ENCODE results near the gene N4BP2.

N4BP2 gene

DNA sequence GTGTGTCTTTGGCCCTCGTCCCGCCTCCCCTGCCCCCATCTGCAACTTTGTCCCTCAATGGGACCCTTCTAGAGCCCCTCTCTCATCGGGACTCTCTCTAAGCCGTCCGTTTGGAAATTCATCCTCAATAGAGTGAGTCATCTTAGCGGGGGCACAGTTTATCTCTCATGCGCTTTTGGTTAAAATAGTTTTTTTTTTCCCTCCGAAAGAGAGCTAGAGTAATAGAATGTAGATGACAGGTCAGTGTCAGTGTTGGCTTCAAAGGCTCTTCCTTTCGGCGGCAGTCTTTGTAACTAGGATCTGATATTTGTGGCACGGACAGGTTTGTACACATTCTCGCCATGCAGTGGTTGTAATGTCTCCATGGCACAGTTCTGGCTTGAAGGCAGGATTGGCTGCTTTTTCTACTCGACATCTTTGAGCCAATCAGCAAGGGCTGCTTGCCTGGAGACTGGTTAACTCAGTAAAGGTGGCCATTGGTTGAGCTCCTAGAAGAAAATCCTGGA is 989 bp downstream of the N4BP2 start:
- peak overlapping the region; percentile 73 for H3K4me3 ChIP-seq (ENCODE audit: low read depth, low read length)
- DNase-seq (ENCODE audit: low read depth), result peak; percentile 98
- TF ChIP-seq, protein P1, sequence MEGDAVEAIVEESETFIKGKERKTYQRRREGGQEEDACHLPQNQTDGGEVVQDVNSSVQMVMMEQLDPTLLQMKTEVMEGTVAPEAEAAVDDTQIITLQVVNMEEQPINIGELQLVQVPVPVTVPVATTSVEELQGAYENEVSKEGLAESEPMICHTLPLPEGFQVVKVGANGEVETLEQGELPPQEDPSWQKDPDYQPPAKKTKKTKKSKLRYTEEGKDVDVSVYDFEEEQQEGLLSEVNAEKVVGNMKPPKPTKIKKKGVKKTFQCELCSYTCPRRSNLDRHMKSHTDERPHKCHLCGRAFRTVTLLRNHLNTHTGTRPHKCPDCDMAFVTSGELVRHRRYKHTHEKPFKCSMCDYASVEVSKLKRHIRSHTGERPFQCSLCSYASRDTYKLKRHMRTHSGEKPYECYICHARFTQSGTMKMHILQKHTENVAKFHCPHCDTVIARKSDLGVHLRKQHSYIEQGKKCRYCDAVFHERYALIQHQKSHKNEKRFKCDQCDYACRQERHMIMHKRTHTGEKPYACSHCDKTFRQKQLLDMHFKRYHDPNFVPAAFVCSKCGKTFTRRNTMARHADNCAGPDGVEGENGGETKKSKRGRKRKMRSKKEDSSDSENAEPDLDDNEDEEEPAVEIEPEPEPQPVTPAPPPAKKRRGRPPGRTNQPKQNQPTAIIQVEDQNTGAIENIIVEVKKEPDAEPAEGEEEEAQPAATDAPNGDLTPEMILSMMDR (IDR thresholded peaks at IDR 0.05; ENCODE audit: control insufficient read depth, extremely low read depth, insufficient read depth), result no peak

DNA sequence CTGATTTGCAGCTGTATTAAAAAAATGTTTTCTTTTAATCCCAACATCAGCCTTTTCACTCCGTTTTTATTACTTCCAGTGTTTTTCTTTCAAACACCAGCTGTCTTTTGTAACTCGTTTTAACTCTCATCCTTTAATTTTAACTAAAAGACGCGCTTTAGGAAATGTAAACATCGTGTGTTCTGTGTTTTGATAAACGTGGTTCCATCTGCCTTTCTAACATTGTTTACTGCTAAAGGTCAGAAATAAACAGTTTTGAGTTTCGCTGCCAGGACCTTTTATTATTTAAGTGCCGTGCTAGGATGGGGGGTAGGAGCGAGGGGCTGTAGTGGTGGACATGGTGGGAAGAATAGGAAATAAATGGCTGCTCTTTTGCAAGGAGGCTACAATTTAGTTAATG is 1.5 kb downstream of the N4BP2 start:
- no peak for DNase-seq (ENCODE audit: low read depth)
- TF ChIP-seq, protein P1 (IDR thresholded peaks at IDR 0.05; ENCODE audit: control insufficient read depth, extremely low read depth, insufficient read depth), result no peak
- peak overlapping the region; percentile 73 for H3K4me3 ChIP-seq (ENCODE audit: low read depth, low read length)

DNA sequence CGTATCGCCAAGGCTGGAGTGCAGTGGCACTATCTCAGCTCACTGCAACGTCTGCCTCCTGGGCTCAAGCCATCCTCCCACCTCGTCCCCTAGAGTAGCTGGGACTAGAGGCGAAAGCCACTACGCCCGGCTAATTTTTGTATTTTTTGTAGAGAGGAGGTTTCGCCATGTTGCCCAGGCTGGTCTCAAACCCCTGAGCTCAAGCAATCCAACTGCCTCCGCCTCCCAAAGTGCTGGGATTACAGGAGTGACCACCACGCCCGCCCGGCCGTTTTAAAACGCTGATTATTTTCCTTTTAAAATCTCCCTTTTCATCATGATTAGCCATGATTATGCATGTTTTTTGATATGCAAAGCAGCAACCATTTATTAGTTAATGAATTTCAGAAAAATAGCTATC is 2.2 kb downstream of the N4BP2 start:
- DNase-seq (ENCODE audit: low read depth), result no peak
- peak overlapping the region; percentile 73; the same call in 1 of the 2 replicates for H3K4me3 ChIP-seq (ENCODE audit: low read depth, low read length)
- TF ChIP-seq, protein P1 (IDR thresholded peaks at IDR 0.05; ENCODE audit: control insufficient read depth, extremely low read depth, insufficient read depth), result no peak

DNA sequence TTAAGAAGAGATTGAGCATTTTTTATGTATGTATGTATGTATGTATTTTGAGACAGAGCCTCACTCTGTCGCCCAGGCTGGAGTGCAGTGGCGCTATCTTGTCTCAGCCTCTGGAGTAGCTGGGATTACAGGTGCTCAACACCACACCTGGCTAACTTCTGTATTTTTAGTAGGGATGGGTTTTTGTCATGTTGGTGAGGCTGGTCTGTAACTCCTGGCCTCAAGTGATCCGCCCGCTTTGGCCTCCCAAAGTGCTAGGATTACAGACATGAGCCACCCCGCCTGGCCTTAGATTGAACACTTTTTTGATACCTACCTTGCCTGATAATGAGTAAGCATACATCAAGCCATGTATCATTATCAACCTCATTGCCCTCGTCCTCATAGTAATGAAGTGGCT is 2.7 kb downstream of the N4BP2 start:
- no peak for DNase-seq (ENCODE audit: low read depth)
- no peak overlapping the region for H3K4me3 ChIP-seq (ENCODE audit: low read depth, low read length)
- TF ChIP-seq, protein P1 (IDR thresholded peaks at IDR 0.05; ENCODE audit: control insufficient read depth, extremely low read depth, insufficient read depth), result no peak

DNA sequence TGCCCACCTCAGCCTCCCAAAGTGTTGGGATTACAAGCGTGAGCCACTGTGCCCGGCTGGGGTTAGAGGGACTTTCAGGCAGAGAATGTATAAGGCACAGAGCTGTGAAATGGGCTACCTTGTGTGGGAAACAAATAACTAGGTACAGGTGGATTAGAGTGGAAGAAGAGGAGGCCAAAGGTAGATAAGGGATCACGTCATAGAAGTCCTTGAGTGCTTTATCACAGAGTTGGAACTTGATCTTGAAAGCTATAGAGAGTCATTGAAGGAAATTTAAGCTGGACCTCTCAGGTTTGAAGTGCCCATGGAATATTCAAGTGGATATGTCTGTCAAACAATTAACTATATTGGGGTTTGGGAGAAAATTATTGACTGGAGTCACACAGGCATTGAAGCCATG is 8.4 kb downstream of the N4BP2 start:
- DNase-seq (ENCODE audit: low read depth), result no peak
- TF ChIP-seq, protein P1 (IDR thresholded peaks at IDR 0.05; ENCODE audit: control insufficient read depth, extremely low read depth, insufficient read depth), result no peak
- H3K4me3 ChIP-seq (ENCODE audit: low read depth, low read length), result no peak overlapping the region

DNA sequence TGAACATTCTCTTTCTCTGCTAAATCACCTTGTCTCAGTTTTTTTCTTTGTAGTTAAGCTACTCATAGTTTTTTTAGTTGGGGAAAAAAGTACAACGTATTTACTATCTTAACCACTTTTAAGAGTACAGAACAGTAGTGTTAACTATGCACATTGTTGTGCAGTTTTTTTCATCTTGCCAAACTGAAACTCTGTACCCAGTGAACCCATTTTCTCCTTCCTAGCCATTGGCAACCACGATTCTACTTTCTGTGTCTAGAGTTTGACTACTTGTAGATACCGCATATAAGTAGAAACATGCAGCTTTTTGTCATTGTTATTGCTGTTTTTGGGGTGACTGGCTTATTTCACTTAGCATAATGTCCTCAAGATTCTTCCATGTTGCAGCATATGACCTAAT is 10.0 kb downstream of the N4BP2 start:
- H3K4me3 ChIP-seq (ENCODE audit: low read depth, low read length), result no peak overlapping the region
- TF ChIP-seq, protein P1 (IDR thresholded peaks at IDR 0.05; ENCODE audit: control insufficient read depth, extremely low read depth, insufficient read depth), result no peak
- DNase-seq (ENCODE audit: low read depth), result no peak

DNA sequence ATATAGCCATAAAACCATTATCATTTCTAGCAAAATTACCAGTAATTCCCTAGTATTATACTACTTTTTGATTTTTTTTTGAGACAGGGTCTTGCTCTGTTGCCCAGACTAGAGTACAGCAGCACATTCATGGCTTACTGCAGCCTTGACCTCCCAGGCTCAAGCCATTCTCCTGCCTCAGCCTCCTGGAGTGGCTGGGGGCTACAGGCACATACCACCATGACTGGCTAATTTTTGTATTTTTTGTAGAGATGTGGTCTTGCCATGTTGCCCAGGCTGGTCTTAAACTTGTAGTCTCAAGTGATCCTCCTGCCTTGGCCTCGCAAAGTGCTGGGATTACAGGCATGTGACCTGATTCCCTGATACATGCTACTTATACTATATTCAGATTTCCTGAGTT is 13.7 kb downstream of the N4BP2 start:
- H3K4me3 ChIP-seq (ENCODE audit: low read depth, low read length), result no peak overlapping the region
- TF ChIP-seq, protein P1 (IDR thresholded peaks at IDR 0.05; ENCODE audit: control insufficient read depth, extremely low read depth, insufficient read depth), result no peak
- DNase-seq (ENCODE audit: low read depth), result no peak

All from LNCaP clone FGC (cell line).